SK-N-SH treated with all-trans-retinoic acid at 6 μM for 48 hours (cell line): Measurements from ENCODE around the gene CDH22.

ENCODE experiments used
- ATAC-seq: fragments of 200-7000 bp; cut with Tn5 transposase; 3 replicates; pipeline ENCODE4 v1.9.1; 2020; ENCODE audit warnings: mild to moderate bottlenecking, moderate library complexity
- ARNTL ChIP-seq: fragments of 450-650 bp; formaldehyde crosslinking; IDR thresholded peaks from 2 replicates; pipeline ENCODE4 v1.5.0; 2020; ENCODE audit warnings: low read depth, mild to moderate bottlenecking, moderate library complexity, borderline replicate concordance
- BACH2 ChIP-seq: fragments of 250-450 bp; sonication (Bioruptor Pico); IDR thresholded peaks from 2 replicates; pipeline ENCODE4 v1.9.0; 2021; ENCODE audit warnings: mild to moderate bottlenecking, borderline replicate concordance
- CSDC2 ChIP-seq: fragments of 250-450 bp; sonication (Bioruptor Pico); IDR thresholded peaks from 2 replicates; pipeline ENCODE4 v1.5.0; 2020; ENCODE audit warnings: mild to moderate bottlenecking, moderate library complexity
- ESRRG ChIP-seq: fragments of 250-450 bp; sonication (Bioruptor Pico); IDR thresholded peaks from 2 replicates; pipeline ENCODE4 v1.6.1; 2021; ENCODE audit warnings: mild to moderate bottlenecking
- GLIS3 ChIP-seq: fragments of 250-450 bp; sonication (Bioruptor Pico); IDR thresholded peaks from 2 replicates; pipeline ENCODE4 v1.5.0; 2020; ENCODE audit warnings: mild to moderate bottlenecking, moderate library complexity
- ISL1 ChIP-seq: fragments of 250-450 bp; sonication (Bioruptor Pico); IDR thresholded peaks from 2 replicates; pipeline ENCODE4 v2.1.2; 2022; ENCODE audit warnings: mild to moderate bottlenecking, moderate library complexity
- OSR1 ChIP-seq: fragments of 250-450 bp; sonication (Bioruptor Pico); IDR thresholded peaks from 2 replicates; pipeline ENCODE4 v1.8.0; 2022; ENCODE audit warnings: moderate library complexity, mild to moderate bottlenecking, inconsistent platforms
- PPARA ChIP-seq: fragments of 250-450 bp; sonication (Bioruptor Pico); IDR thresholded peaks from 2 replicates; pipeline ENCODE4 v1.5.0; 2020; ENCODE audit warnings: mild to moderate bottlenecking, borderline replicate concordance
- RARB ChIP-seq: fragments of 250-450 bp; sonication (Bioruptor Pico); IDR thresholded peaks from 2 replicates; pipeline ENCODE4 v1.8.0; 2021; ENCODE audit warnings: mild to moderate bottlenecking, moderate library complexity
- SNAI2 ChIP-seq: fragments of 250-450 bp; sonication (Bioruptor Pico); IDR thresholded peaks from 2 replicates; pipeline ENCODE4 v1.5.0; 2020; ENCODE audit warnings: mild to moderate bottlenecking, moderate library complexity
- TCF4 ChIP-seq: fragments of 250-450 bp; sonication (Bioruptor Pico); IDR thresholded peaks from 2 replicates; pipeline ENCODE4 v1.8.0; 2021; ENCODE audit warnings: mild to moderate bottlenecking, moderate library complexity, borderline replicate concordance
- TOX ChIP-seq: fragments of 250-450 bp; sonication (Bioruptor Pico); IDR thresholded peaks from 2 replicates; pipeline ENCODE4 v1.8.0; 2021; ENCODE audit warnings: mild to moderate bottlenecking, moderate library complexity, borderline replicate concordance
- TSHZ2 ChIP-seq: fragments of 250-450 bp; sonication (Bioruptor Pico); IDR thresholded peaks from 2 replicates; pipeline ENCODE4 v1.5.0; 2020; ENCODE audit warnings: mild to moderate bottlenecking, moderate library complexity
- ZC3H10 ChIP-seq: fragments of 250-450 bp; sonication (Bioruptor Pico); IDR thresholded peaks from 2 replicates; pipeline ENCODE4 v1.5.1; 2021; ENCODE audit warnings: mild to moderate bottlenecking, moderate library complexity
- ZFP3 ChIP-seq: fragments of 250-450 bp; sonication (Bioruptor Pico); IDR thresholded peaks from 2 replicates; pipeline ENCODE4 v1.5.0; 2020; ENCODE audit warnings: mild to moderate bottlenecking, moderate library complexity
- ZNF565 ChIP-seq: fragments of 450-650 bp; formaldehyde crosslinking; conservative IDR thresholded peaks from 2 replicates; pipeline ENCODE4 v1.5.0; 2020; ENCODE audit warnings: low read depth, mild to moderate bottlenecking, moderate library complexity
- ZNF70 ChIP-seq: fragments of 450-650 bp; formaldehyde crosslinking; IDR thresholded peaks from 2 replicates; pipeline ENCODE4 v1.5.0; 2020; ENCODE audit warnings: mild to moderate bottlenecking, moderate library complexity
- ZNF8 ChIP-seq: fragments of 450-650 bp; formaldehyde crosslinking; IDR thresholded peaks from 2 replicates; pipeline ENCODE4 v1.5.0; 2020; ENCODE audit warnings: mild to moderate bottlenecking, moderate library complexity
- TF ChIP-seq, protein P1 (sequence below): fragments of 250-450 bp; sonication (Bioruptor Pico); IDR thresholded peaks from 2 replicates; pipeline ENCODE4 v1.5.1; 2021; ENCODE audit warnings: mild to moderate bottlenecking, moderate library complexity
- TF ChIP-seq, protein P2 (sequence below): fragments of 250-450 bp; sonication (Bioruptor Pico); IDR thresholded peaks from 2 replicates; pipeline ENCODE4 v1.8.0; 2020; ENCODE audit warnings: mild to moderate bottlenecking, moderate library complexity, borderline replicate concordance
- TF ChIP-seq, protein P3 (sequence below): fragments of 250-450 bp; sonication (Bioruptor Pico); IDR thresholded peaks from 2 replicates; pipeline ENCODE4 v1.8.0; 2021; ENCODE audit warnings: low read depth, mild to moderate bottlenecking, moderate library complexity, borderline replicate concordance

CDH22 gene, protein sequence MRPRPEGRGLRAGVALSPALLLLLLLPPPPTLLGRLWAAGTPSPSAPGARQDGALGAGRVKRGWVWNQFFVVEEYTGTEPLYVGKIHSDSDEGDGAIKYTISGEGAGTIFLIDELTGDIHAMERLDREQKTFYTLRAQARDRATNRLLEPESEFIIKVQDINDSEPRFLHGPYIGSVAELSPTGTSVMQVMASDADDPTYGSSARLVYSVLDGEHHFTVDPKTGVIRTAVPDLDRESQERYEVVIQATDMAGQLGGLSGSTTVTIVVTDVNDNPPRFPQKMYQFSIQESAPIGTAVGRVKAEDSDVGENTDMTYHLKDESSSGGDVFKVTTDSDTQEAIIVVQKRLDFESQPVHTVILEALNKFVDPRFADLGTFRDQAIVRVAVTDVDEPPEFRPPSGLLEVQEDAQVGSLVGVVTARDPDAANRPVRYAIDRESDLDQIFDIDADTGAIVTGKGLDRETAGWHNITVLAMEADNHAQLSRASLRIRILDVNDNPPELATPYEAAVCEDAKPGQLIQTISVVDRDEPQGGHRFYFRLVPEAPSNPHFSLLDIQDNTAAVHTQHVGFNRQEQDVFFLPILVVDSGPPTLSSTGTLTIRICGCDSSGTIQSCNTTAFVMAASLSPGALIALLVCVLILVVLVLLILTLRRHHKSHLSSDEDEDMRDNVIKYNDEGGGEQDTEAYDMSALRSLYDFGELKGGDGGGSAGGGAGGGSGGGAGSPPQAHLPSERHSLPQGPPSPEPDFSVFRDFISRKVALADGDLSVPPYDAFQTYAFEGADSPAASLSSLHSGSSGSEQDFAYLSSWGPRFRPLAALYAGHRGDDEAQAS

GRCh38 chr20:46308258-46309157, at the start of gene CDH22:
Gene CDH22 (minus strand): TSS chr20:46308498. CDS start chr20:46251294, 57,204 bp downstream.
- ATAC-seq, result peak; percentile 76

DNA sequence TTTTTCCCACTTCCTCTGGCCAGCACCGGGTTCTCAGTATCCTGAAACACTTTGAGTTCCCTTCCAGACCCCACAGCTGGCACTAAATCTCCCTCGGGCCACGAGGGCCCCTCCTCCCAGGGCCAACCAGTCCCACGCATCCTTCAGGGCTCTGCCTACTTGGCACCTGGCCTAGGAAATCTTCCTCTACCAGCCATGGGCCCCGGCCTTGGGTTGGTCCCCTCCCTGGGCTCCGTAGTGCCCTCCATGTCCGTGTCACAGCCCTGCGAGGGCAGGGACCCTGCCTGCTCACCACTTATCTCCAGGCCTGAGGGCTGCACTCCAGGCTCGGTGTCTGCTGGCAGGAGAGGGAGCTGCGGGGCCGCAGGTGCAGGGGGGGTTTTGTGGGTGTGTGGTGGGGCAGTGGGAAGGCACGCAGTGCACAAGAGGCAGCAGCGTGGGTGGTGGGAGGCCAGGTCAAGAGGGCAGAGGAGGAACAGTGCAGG, 48.8 kb upstream of the CDH22 start:
- ATAC-seq, result peak; percentile 40
- TF ChIP-seq CSDC2 (CRISPR knock-in tag) (no peak), OSR1 (no peak), ZNF8 (CRISPR knock-in tag) (no peak), TOX (no peak), TSHZ2 (no peak), ZFP3 (CRISPR knock-in tag) (no peak), RARB (CRISPR knock-in tag) (no peak), SNAI2 (CRISPR knock-in tag) (no peak), GLIS3 (no peak), BACH2 (CRISPR knock-in tag) (no peak), ZNF565 (CRISPR knock-in tag) (no peak), ARNTL (CRISPR knock-in tag) (no peak), ZC3H10 (CRISPR knock-in tag) (no peak)
- TF ChIP-seq, protein P1, sequence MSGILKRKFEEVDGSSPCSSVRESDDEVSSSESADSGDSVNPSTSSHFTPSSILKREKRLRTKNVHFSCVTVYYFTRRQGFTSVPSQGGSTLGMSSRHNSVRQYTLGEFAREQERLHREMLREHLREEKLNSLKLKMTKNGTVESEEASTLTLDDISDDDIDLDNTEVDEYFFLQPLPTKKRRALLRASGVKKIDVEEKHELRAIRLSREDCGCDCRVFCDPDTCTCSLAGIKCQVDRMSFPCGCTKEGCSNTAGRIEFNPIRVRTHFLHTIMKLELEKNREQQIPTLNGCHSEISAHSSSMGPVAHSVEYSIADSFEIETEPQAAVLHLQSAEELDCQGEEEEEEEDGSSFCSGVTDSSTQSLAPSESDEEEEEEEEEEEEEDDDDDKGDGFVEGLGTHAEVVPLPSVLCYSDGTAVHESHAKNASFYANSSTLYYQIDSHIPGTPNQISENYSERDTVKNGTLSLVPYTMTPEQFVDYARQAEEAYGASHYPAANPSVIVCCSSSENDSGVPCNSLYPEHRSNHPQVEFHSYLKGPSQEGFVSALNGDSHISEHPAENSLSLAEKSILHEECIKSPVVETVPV (CRISPR knock-in tag), result no peak
- TF ChIP-seq, protein P2, sequence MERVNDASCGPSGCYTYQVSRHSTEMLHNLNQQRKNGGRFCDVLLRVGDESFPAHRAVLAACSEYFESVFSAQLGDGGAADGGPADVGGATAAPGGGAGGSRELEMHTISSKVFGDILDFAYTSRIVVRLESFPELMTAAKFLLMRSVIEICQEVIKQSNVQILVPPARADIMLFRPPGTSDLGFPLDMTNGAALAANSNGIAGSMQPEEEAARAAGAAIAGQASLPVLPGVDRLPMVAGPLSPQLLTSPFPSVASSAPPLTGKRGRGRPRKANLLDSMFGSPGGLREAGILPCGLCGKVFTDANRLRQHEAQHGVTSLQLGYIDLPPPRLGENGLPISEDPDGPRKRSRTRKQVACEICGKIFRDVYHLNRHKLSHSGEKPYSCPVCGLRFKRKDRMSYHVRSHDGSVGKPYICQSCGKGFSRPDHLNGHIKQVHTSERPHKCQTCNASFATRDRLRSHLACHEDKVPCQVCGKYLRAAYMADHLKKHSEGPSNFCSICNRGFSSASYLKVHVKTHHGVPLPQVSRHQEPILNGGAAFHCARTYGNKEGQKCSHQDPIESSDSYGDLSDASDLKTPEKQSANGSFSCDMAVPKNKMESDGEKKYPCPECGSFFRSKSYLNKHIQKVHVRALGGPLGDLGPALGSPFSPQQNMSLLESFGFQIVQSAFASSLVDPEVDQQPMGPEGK (CRISPR knock-in tag), result no peak

More at GRCh38 chr20:46308258-46309157, at the start of gene CDH22:
- TF ChIP-seq, protein P3, sequence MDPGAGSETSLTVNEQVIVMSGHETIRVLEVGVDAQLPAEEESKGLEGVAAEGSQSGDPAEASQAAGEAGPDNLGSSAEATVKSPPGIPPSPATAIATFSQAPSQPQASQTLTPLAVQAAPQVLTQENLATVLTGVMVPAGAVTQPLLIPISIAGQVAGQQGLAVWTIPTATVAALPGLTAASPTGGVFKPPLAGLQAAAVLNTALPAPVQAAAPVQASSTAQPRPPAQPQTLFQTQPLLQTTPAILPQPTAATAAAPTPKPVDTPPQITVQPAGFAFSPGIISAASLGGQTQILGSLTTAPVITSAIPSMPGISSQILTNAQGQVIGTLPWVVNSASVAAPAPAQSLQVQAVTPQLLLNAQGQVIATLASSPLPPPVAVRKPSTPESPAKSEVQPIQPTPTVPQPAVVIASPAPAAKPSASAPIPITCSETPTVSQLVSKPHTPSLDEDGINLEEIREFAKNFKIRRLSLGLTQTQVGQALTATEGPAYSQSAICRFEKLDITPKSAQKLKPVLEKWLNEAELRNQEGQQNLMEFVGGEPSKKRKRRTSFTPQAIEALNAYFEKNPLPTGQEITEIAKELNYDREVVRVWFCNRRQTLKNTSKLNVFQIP, result no peak
- TF ChIP-seq, protein P2 (CRISPR knock-in tag), result no peak
- TF ChIP-seq BACH2 (CRISPR knock-in tag) (no peak), ISL1 (CRISPR knock-in tag) (no peak), ZNF565 (CRISPR knock-in tag) (no peak), OSR1 (no peak), ZNF70 (CRISPR knock-in tag) (no peak), ZC3H10 (CRISPR knock-in tag) (no peak), PPARA (CRISPR knock-in tag) (no peak), ESRRG (CRISPR knock-in tag) (no peak), TCF4 (no peak), ZNF8 (CRISPR knock-in tag) (no peak), ZFP3 (CRISPR knock-in tag) (no peak), GLIS3 (no peak), CSDC2 (CRISPR knock-in tag) (no peak)
- TF ChIP-seq, protein P1 (CRISPR knock-in tag), result no peak
